ENCODE data around the gene TRMT11. TPM values are rescaled to one million over a fixed set of nuclear protein-coding genes. Genes with fewer than 3 reads are reported as not detected.

TRMT11 gene
- total RNA-seq, 1 donor from 2014 or later: 17.7 TPM

- TF ChIP-seq, protein P1, sequence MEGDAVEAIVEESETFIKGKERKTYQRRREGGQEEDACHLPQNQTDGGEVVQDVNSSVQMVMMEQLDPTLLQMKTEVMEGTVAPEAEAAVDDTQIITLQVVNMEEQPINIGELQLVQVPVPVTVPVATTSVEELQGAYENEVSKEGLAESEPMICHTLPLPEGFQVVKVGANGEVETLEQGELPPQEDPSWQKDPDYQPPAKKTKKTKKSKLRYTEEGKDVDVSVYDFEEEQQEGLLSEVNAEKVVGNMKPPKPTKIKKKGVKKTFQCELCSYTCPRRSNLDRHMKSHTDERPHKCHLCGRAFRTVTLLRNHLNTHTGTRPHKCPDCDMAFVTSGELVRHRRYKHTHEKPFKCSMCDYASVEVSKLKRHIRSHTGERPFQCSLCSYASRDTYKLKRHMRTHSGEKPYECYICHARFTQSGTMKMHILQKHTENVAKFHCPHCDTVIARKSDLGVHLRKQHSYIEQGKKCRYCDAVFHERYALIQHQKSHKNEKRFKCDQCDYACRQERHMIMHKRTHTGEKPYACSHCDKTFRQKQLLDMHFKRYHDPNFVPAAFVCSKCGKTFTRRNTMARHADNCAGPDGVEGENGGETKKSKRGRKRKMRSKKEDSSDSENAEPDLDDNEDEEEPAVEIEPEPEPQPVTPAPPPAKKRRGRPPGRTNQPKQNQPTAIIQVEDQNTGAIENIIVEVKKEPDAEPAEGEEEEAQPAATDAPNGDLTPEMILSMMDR (IDR thresholded peaks at IDR 0.05): no peak
- Histone ChIP-seq H3K9me3 (no peaks in the 10 kb centered on the region), H3K4me3 (no peak overlapping the region), H3K27ac (no peak overlapping the region), H3K36me3 (no peaks in the 10 kb centered on the region), H3K27me3 (no peaks in the 10 kb centered on the region), H3K4me1 (no peaks in the 10 kb centered on the region)
- DNase-seq (no peak), ATAC-seq (no peak)
- intact Hi-C loops (cut with DNase I): no loop called here
Measured at GRCh38 chr6:126083875-126084274, 97.5 kb downstream of the TRMT11 start.

GRCh38 chr6:126086560-126086959 is 100.2 kb downstream of the TRMT11 start:
- TF ChIP-seq, protein P1 (IDR thresholded peaks at IDR 0.05): no peak
- Histone ChIP-seq H3K4me1 (no peaks in the 10 kb centered on the region), H3K27ac (no peak overlapping the region), H3K9me3 (no peaks in the 10 kb centered on the region), H3K27me3 (no peaks in the 10 kb centered on the region), H3K36me3 (no peaks in the 10 kb centered on the region), H3K4me3 (no peak overlapping the region)
- no peak for DNase-seq
- no peak for ATAC-seq
- intact Hi-C loops (cut with DNase I): no loop called here

Other genes starting within 250 kb of the TRMT11 start
- 2.2 TPM for gene HEY2, start 236.9 kb upstream of the TRMT11 start, total RNA-seq
- gene NCOA7, start 195.6 kb upstream of the TRMT11 start, total RNA-seq: 80.8 TPM
- gene HINT3, start 29.8 kb upstream of the TRMT11 start, total RNA-seq: 27.9 TPM

All from upper lobe of right lung (tissue), 1 donor.